ENCODE data around the gene OVCH2.

DNA sequence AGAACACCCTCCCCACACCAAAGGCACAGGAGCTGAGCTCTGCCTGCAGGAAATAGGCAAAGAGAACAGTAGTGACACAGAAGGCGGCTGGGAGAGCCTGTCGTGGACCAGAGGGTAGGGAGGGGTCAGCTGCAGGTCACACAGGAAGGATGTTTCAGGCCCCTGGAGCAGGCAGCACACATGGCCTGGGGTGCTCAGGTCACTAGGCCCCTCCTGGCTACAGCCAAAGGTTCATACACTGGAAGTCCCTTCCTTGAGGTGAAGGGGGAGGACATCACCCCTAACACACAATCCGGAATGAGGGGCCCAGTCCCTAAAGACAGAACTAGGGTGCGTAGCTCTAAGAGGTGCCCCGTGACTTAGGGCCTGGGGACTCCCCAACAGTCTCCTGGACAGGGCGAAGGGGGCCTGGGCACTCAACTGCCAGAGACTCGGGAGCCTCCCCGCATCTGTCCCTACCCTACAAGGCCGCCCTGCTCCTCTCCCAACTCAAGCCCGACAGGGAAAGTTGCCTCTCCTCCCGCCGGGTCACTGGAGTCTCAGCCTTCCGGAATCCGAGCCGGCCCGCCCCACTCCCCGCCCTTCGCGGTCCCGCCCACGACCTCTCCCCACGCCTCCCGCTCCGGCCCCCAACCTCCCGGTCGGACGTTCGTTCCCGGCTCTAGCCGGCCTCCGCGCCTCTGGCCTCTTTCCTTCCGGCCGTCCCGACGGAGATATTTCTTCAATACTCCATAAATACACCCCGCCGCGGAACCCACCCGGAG lies 33.1 kb downstream of the OVCH2 start, which contains the start of gene CYB5R2:
- TF ChIP-seq POLR2AphosphoS5 (IDR thresholded peaks at IDR 0.05; ENCODE audit: low read depth, low read length): no peak
- no peak for TF ChIP-seq SIN3A (IDR thresholded peaks at IDR 0.05; ENCODE audit: borderline replicate concordance, insufficient read depth, low read length)
- no peak for TF ChIP-seq TAF1 (IDR thresholded peaks at IDR 0.05; ENCODE audit: borderline replicate concordance, insufficient read depth, low read length)
- TF ChIP-seq, protein P1, sequence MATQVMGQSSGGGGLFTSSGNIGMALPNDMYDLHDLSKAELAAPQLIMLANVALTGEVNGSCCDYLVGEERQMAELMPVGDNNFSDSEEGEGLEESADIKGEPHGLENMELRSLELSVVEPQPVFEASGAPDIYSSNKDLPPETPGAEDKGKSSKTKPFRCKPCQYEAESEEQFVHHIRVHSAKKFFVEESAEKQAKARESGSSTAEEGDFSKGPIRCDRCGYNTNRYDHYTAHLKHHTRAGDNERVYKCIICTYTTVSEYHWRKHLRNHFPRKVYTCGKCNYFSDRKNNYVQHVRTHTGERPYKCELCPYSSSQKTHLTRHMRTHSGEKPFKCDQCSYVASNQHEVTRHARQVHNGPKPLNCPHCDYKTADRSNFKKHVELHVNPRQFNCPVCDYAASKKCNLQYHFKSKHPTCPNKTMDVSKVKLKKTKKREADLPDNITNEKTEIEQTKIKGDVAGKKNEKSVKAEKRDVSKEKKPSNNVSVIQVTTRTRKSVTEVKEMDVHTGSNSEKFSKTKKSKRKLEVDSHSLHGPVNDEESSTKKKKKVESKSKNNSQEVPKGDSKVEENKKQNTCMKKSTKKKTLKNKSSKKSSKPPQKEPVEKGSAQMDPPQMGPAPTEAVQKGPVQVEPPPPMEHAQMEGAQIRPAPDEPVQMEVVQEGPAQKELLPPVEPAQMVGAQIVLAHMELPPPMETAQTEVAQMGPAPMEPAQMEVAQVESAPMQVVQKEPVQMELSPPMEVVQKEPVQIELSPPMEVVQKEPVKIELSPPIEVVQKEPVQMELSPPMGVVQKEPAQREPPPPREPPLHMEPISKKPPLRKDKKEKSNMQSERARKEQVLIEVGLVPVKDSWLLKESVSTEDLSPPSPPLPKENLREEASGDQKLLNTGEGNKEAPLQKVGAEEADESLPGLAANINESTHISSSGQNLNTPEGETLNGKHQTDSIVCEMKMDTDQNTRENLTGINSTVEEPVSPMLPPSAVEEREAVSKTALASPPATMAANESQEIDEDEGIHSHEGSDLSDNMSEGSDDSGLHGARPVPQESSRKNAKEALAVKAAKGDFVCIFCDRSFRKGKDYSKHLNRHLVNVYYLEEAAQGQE (IDR thresholded peaks at IDR 0.05; ENCODE audit: insufficient read depth in 1 of 2, low read depth in 2 of 2, low read length in 2 of 2): no peak
- no peak for TF ChIP-seq FOXP2 (optimal IDR thresholded peaks at IDR 0.05; ENCODE audit: borderline replicate concordance, extremely low read depth, extremely low read length, insufficient read depth)
